Measurements from ENCODE around the gene MUC20. TPM values are rescaled to one million over a fixed set of nuclear protein-coding genes. Genes with fewer than 3 reads are reported as not detected.

The MUC20 gene
- total and polyA plus RNA-seq, 3 donors from 2014 or later: 10.3 to 16.2 (median 13.8) TPM

- no peak for DNase-seq
- no peak for TF ChIP-seq POLR2A (IDR thresholded peaks at IDR 0.05)
- TF ChIP-seq, protein P1, sequence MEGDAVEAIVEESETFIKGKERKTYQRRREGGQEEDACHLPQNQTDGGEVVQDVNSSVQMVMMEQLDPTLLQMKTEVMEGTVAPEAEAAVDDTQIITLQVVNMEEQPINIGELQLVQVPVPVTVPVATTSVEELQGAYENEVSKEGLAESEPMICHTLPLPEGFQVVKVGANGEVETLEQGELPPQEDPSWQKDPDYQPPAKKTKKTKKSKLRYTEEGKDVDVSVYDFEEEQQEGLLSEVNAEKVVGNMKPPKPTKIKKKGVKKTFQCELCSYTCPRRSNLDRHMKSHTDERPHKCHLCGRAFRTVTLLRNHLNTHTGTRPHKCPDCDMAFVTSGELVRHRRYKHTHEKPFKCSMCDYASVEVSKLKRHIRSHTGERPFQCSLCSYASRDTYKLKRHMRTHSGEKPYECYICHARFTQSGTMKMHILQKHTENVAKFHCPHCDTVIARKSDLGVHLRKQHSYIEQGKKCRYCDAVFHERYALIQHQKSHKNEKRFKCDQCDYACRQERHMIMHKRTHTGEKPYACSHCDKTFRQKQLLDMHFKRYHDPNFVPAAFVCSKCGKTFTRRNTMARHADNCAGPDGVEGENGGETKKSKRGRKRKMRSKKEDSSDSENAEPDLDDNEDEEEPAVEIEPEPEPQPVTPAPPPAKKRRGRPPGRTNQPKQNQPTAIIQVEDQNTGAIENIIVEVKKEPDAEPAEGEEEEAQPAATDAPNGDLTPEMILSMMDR (IDR thresholded peaks at IDR 0.05): no peak
- Histone ChIP-seq H3K27ac (no peak overlapping the region), H3K36me3 (ENCODE audit: low read depth, missing control alignments) (no peaks in the 10 kb centered on the region), H3K27me3 (no peaks in the 10 kb centered on the region), H3K9me3 (no peaks in the 10 kb centered on the region), H3K4me1 (peaks cover 6% of the 10 kb centered on the region), H3K4me3 (no peak overlapping the region)
- 61 to 93% methylated on average over 14 to 35 of the region's 43 CpGs for WGBS, 2 donors
- intact Hi-C loops (cut with DNase I; ENCODE audit: low total_unique reads): no loop called here
Measured at GRCh38 chr3:195762611-195763010, 41.8 kb downstream of the MUC20 start.

- 65 to 81% methylated on average over 20 to 28 of the region's 28 CpGs for WGBS, 2 donors
- no peak overlapping the region for H3K27ac ChIP-seq
- no peaks in the 10 kb centered on the region for H3K9me3 ChIP-seq
- intact Hi-C loops (cut with DNase I; ENCODE audit: low total_unique reads): no loop called here
- no peaks in the 10 kb centered on the region for H3K27me3 ChIP-seq
- DNase-seq: no peak
- no peak for TF ChIP-seq POLR2A (IDR thresholded peaks at IDR 0.05)
- peaks cover 6% of the 10 kb centered on the region for H3K4me1 ChIP-seq
- H3K36me3 ChIP-seq (ENCODE audit: low read depth, missing control alignments): no peaks in the 10 kb centered on the region
- H3K4me3 ChIP-seq: no peak overlapping the region
Measured at GRCh38 chr3:195763076-195763830, 42.5 kb downstream of the MUC20 start.

DNA sequence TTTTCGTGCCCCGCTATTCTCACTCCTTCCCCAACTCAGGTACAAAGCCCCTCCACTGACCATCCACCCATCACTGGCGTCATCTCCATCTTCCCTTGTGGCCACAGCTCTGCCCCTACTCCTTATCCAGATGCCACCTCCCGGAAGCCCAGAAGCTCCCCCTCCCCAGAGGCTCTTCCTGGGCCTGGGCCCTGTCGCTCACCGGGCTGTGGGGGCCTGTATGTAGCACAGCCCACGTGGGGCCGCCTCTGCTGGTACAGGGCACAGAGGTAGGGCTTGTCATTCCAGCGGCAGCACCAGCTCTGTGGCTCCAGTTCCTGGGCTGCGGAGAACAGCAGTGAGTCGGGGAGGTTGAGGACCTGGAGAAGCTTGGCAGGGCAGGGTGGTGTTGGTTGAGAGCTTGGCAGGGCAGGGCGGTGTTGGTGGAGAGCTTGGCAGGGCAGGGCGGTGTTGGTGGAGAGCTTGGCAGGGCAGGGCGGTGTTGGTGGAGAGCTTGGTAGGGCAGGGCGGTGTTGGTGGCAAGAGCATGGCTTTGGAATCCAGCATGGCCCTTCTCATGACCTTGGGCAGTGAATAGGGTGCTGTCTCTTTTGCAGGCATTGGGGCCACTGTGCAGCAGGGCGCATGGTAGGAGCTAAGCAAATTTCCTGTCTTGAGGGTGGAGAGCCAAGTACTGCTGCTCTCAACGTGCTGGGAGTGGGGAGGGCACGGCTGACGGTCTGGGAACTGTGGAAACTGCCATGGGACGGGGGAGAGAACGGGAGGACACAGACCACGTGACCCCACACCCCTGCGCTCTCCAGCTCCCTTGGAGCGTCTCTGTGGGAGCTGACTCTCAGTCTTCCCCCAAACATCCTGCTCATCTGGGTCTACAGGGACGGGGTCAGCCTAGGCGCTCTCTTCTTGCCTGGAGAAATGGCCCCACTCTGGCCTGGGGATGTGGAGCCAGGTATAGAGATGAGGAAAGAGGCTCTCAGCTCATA is 43.4 kb downstream of the MUC20 start:
- Histone ChIP-seq H3K27me3 (no peaks in the 10 kb centered on the region), H3K36me3 (ENCODE audit: low read depth, missing control alignments) (no peaks in the 10 kb centered on the region)

DNA sequence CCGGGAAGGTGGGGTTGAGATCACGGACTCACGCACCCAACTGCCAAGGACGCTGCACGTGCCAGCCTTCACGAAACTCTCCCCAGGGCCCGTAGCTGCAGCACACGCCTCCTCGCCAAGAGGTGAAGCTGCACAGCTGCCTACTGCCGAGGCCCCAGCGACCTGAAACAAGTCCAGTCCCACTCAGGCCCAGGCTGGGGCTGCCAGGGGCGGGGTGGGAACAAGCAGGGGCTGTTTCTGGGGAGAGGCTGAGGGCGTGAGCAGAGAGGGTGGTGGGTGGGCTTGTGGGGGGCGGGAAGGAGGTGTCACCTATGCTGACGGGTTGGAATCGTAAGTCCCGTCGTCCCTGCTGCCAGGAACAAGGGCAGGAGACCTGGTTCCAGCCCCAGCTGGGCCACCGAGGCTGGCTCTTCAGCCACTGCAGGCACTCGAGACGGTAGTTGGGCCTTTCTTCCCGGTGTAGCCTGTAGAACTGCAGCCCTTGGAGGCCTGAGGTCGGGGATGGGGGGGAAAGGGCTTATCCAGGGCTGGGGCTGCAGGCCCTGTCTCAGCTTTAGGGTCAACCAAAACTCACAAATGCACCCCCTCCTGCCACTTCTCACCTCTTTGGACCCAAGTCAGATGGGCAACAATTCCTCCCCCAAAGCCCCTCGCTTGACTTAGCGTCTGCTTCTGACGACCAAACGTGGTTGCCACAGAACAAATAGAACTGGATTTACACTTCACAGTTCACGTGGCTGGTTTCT is 44.4 kb downstream of the MUC20 start:
- H3K4me3 ChIP-seq: no peak overlapping the region
- intact Hi-C loops (cut with DNase I; ENCODE audit: low total_unique reads): no loop called here
- H3K9me3 ChIP-seq: no peaks in the 10 kb centered on the region
- H3K36me3 ChIP-seq (ENCODE audit: low read depth, missing control alignments): no peaks in the 10 kb centered on the region
- DNase-seq: no peak
- 93 to 96% methylated on average over 21 to 28 of the region's 28 CpGs for WGBS, 2 donors
- H3K27me3 ChIP-seq: no peaks in the 10 kb centered on the region
- H3K27ac ChIP-seq: no peak overlapping the region
- peaks cover 6% of the 10 kb centered on the region for H3K4me1 ChIP-seq
- TF ChIP-seq POLR2A (IDR thresholded peaks at IDR 0.05): no peak
- TF ChIP-seq, protein P1 (IDR thresholded peaks at IDR 0.05): no peak

More for the DNA sequence above, 43.4 kb downstream of the MUC20 start:
- H3K4me1 ChIP-seq: peaks cover 6% of the 10 kb centered on the region
- TF ChIP-seq, protein P1 (IDR thresholded peaks at IDR 0.05): no peak
- TF ChIP-seq POLR2A (IDR thresholded peaks at IDR 0.05): no peak
- H3K9me3 ChIP-seq: no peaks in the 10 kb centered on the region
- no peak overlapping the region for H3K27ac ChIP-seq
- H3K4me3 ChIP-seq: no peak overlapping the region
- WGBS, 2 donors: 84% methylated on average over 23 to 26 of the region's 26 CpGs
- intact Hi-C loops (cut with DNase I; ENCODE audit: low total_unique reads): no loop called here
- no peak for DNase-seq

Data from testis (tissue), 3 donors.